GM23248 (cell line): ENCODE data around the gene KIF16B. TPM values are rescaled to one million over a fixed set of nuclear protein-coding genes. Genes with fewer than 3 reads are reported as not detected.

ENCODE experiments used
- DNase-seq: peaks from one replicate; pipeline ENCODE4 v3.0.0-alpha.2; 2015
- H2AFZ ChIP-seq: fragments of 200-600 bp; sonication (generic); 2 replicates; pipeline ENCODE4 v1.6.1; 2016; ENCODE audit warnings: antibody characterized with exemption
- H3F3A ChIP-seq: fragments of 200-600 bp; sonication (generic); 2 replicates; pipeline ENCODE4 v1.6.1; 2016; ENCODE audit warnings: mild to moderate bottlenecking, antibody characterized with exemption, mixed run types; ENCODE audit not compliant: insufficient read depth
- H3K27ac ChIP-seq: fragments of 200-600 bp; sonication (generic); 2 replicates; pipeline ENCODE4 v1.5.1; 2016; ENCODE audit warnings: mild to moderate bottlenecking
- H3K27me3 ChIP-seq: fragments of 200-600 bp; sonication (generic); replicated peaks from 2 replicates; pipeline ENCODE4 v1.6.1; 2016; ENCODE audit warnings: mild to moderate bottlenecking; ENCODE audit not compliant: insufficient read depth
- H3K36me3 ChIP-seq: fragments of 200-600 bp; sonication (generic); 2 replicates; pipeline ENCODE4 v1.6.1; 2016; ENCODE audit warnings: low read depth, mild to moderate bottlenecking
- H3K4me1 ChIP-seq: fragments of 200-600 bp; sonication (generic); 2 replicates; pipeline ENCODE4 v1.6.1; 2016; ENCODE audit warnings: mild to moderate bottlenecking; ENCODE audit not compliant: insufficient read depth
- H3K4me2 ChIP-seq: fragments of 200-600 bp; sonication (generic); one replicate; pipeline ENCODE4 v1.6.1; 2016; ENCODE audit warnings: mild to moderate bottlenecking; ENCODE audit not compliant: unreplicated experiment
- H3K4me3 ChIP-seq: fragments of 200-600 bp; sonication (generic); 2 replicates; pipeline ENCODE4 v1.5.1; 2016; ENCODE audit warnings: mild to moderate bottlenecking
- H3K79me2 ChIP-seq: fragments of 200-600 bp; sonication (generic); 2 replicates; pipeline ENCODE4 v1.6.1; 2016; ENCODE audit warnings: mild to moderate bottlenecking; ENCODE audit not compliant: insufficient read depth
- H3K9ac ChIP-seq: fragments of 200-600 bp; sonication (generic); 2 replicates; pipeline ENCODE4 v1.6.1; 2016; ENCODE audit warnings: mild to moderate bottlenecking
- H3K9me2 ChIP-seq: fragments of 200-600 bp; sonication (generic); 2 replicates; pipeline ENCODE4 v1.6.1; 2016; ENCODE audit warnings: mixed run types, mild to moderate bottlenecking, moderate library complexity; ENCODE audit not compliant: insufficient read depth
- H3K9me3 ChIP-seq: fragments of 200-600 bp; sonication (generic); one replicate; pipeline ENCODE4 v1.6.1; 2017; ENCODE audit warnings: low read depth
- H4K20me1 ChIP-seq: fragments of 200-600 bp; sonication (generic); 2 replicates; pipeline ENCODE4 v1.6.0; 2016; ENCODE audit not compliant: insufficient read depth
- EZH2 ChIP-seq: fragments of 200-600 bp; sonication (generic); IDR thresholded peaks from 2 replicates; pipeline ENCODE4 v1.6.1; 2018; ENCODE audit warnings: antibody characterized with exemption, mild to moderate bottlenecking; ENCODE audit not compliant: insufficient read depth, poor library complexity, severe bottlenecking
- EZH2phosphoT487 ChIP-seq: fragments of 200-600 bp; sonication (generic); IDR thresholded peaks from 2 replicates; pipeline ENCODE4 v1.6.1; 2018; ENCODE audit warnings: antibody characterized with exemption, moderate library complexity, mild to moderate bottlenecking, low read depth; ENCODE audit not compliant: insufficient read depth
- WGBS, 2 experiments: methylation state at CpG; one replicate each; pipeline ENCODE4 v1.1.6; 2015 to 2017; ENCODE audit warnings: low lambda C conversion rate in 2 of 2, low coverage in 1 of 2; ENCODE audit errors: missing lambda C conversion rate in 2 of 2; 5-methylcytosine and 5-hydroxymethylcytosine counted together
- in situ Hi-C: fragments of 300-500 bp; cut with MboI; formaldehyde crosslinking; loops from 2 replicates; pipeline ENCODE4 v1.15.0; 2020
- polyA plus RNA-seq: library from polyadenylated mRNA; unstranded; fragments of >200 nt; fragmentation: Nextera tagmentation; extraction: Ambion mirVana; gene quantifications from 2 replicates; pipeline ENCODE4 v1.2.1, GENCODE V29; 2016
- total RNA-seq: library from RNA; depleted of rRNA; stranded (reverse); fragments of >200 nt; shearing (Covaris generic); gene quantifications from 2 replicates; pipeline ENCODE4 v1.2.3, GENCODE V29; 2014

KIF16B gene
- total and polyA plus RNA-seq, 2 experiments from 2014 or later, result 1.7 to 2.6 TPM

DNA sequence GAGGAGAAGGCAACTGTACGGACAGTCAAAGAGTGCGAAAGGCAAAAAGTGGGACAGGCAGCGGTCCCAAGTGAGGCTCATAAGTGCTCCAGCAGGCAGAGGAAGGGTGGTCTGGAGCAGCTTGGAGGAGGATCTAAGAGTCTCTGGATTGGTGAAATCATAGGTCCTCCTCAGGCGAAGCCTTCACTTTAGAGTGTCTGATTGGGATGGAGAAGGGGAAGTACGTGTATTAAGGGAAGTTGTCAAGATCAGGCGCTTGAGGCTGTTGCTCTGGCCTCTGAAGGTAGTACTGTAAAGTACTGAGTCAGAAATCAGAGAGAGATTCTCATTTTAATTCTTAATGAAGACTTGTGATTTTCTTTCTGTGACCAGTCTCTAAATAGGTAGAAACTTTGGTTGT is 185.6 kb downstream of the KIF16B start:
- Histone ChIP-seq H3K9me3 (no peaks in the 10 kb centered on the region), H2AFZ (no peak overlapping the region), H4K20me1 (no peaks in the 10 kb centered on the region), H3K9me2 (no peaks in the 10 kb centered on the region), H3F3A (no peaks in the 10 kb centered on the region), H3K36me3 (no peaks in the 10 kb centered on the region), H3K27ac (no peak overlapping the region), H3K9ac (no peak overlapping the region), H3K4me1 (no peaks in the 10 kb centered on the region), H3K79me2 (no peaks in the 10 kb centered on the region), H3K4me2 (no peak overlapping the region), H3K27me3 (no peaks in the 10 kb centered on the region), H3K4me3 (no peak overlapping the region)
- 89 to 95% methylated on average over 6 of the region's 6 CpGs for WGBS, 2 experiments
- TF ChIP-seq EZH2phosphoT487 (no peak), EZH2 (no peak)
- in situ Hi-C loops, result no loop called here
- DNase-seq, result no peak

DNA sequence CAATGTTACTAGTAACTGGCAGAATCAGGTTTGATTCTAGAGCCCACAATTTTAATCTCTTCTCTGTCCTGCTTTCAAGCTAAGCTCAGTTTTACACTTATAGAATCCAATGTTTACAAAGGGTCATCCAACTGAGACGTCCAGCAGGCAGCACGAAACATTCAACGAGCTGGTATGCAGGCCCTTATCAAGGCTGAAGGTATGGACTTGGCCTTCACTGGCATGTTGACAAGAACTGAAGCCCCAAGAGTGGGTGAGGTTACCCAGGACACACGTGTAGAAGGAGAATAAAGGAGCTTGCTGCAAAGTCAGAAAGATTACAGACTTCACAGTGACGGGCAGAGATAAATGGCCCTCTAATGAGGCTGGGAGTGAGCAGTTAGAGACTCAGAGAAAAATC is 187.4 kb downstream of the KIF16B start:
- H3K4me3 ChIP-seq, result no peak overlapping the region
- H3F3A ChIP-seq, result no peaks in the 10 kb centered on the region
- TF ChIP-seq EZH2, result no peak
- no peak for TF ChIP-seq EZH2phosphoT487
- no peaks in the 10 kb centered on the region for H4K20me1 ChIP-seq
- H3K27ac ChIP-seq, result no peak overlapping the region
- no peaks in the 10 kb centered on the region for H3K4me1 ChIP-seq
- no peaks in the 10 kb centered on the region for H3K9me2 ChIP-seq
- H3K9me3 ChIP-seq, result no peaks in the 10 kb centered on the region
- no peak overlapping the region for H3K9ac ChIP-seq
- H2AFZ ChIP-seq, result no peak overlapping the region
- no peak for DNase-seq
- WGBS, 2 experiments, result 68 to 71% methylated on average over 5 of the region's 5 CpGs
- H3K79me2 ChIP-seq, result no peaks in the 10 kb centered on the region
- H3K36me3 ChIP-seq, result no peaks in the 10 kb centered on the region
- in situ Hi-C loops, result no loop called here
- H3K4me2 ChIP-seq, result no peak overlapping the region
- H3K27me3 ChIP-seq, result no peaks in the 10 kb centered on the region

DNA sequence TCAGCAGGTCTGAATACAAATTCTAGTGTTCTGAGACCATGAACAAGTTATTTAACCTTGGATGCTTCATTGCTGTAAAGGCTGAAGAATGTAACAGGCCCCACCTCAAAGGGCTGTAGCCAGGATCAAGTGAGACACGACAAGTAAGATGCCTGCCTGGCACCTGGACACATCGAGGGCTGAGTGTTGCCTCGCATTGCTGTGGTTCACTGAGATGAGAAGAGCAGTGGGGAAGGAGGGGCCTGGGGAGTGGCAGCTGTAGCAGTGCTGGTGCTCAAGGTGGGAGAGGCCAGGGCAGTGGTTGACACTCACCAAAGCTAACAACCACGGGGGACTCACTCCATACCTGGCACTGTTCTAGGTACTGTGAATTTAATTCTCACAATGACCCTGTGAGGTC is 187.8 kb downstream of the KIF16B start:
- Histone ChIP-seq H3K79me2 (no peaks in the 10 kb centered on the region), H3K9me2 (no peaks in the 10 kb centered on the region), H3K9me3 (no peaks in the 10 kb centered on the region), H3F3A (no peaks in the 10 kb centered on the region), H3K4me2 (no peak overlapping the region), H3K4me3 (no peak overlapping the region), H3K27me3 (no peaks in the 10 kb centered on the region), H2AFZ (no peak overlapping the region), H3K9ac (no peak overlapping the region), H4K20me1 (no peaks in the 10 kb centered on the region), H3K4me1 (no peaks in the 10 kb centered on the region), H3K36me3 (no peaks in the 10 kb centered on the region), H3K27ac (no peak overlapping the region)
- no peak for TF ChIP-seq EZH2phosphoT487
- TF ChIP-seq EZH2, result no peak
- in situ Hi-C loops, result no loop called here
- 84 to 87% methylated on average over 4 of the region's 4 CpGs for WGBS, 2 experiments
- no peak for DNase-seq

DNA sequence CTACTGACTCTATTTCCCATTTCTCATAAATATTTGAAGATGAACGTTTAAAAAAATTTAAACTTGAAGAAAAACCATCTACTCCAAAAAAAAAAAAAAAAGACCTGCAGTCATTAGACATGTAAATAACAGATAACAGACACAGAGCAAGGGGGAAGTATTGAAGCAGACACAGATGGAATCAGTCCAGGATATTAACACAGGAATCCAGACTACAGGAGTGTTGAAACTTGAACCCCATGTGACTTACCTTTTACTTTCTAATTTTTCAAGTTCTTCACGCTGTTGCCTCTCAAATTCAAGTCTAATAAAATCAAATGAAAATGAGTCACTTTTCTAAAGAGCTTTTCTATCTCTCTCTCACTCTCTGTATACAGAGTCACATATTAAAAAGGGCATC is 191.8 kb downstream of the KIF16B start:
- Histone ChIP-seq H3K4me2 (no peak overlapping the region), H3K36me3 (no peaks in the 10 kb centered on the region), H3K9me3 (no peaks in the 10 kb centered on the region), H3K27ac (no peak overlapping the region), H2AFZ (no peak overlapping the region), H3K27me3 (no peaks in the 10 kb centered on the region), H3K4me3 (no peak overlapping the region), H3F3A (no peaks in the 10 kb centered on the region), H3K9me2 (no peaks in the 10 kb centered on the region), H4K20me1 (no peaks in the 10 kb centered on the region), H3K9ac (no peak overlapping the region), H3K79me2 (no peaks in the 10 kb centered on the region), H3K4me1 (no peaks in the 10 kb centered on the region)
- no peak for DNase-seq
- 71 to 73% methylated on average over 2 of the region's 2 CpGs for WGBS, 2 experiments
- TF ChIP-seq EZH2phosphoT487 (no peak), EZH2 (no peak)
- in situ Hi-C loops, result no loop called here
